SK-N-SH (cell line): ENCODE results near the gene NFKBIA. TPM values are rescaled to one million over a fixed set of nuclear protein-coding genes. Genes with fewer than 3 reads are reported as not detected.
A peak's percentile ranks its signal among the peaks of the same experiment; 100 is the strongest.

Experiments used
- CTCF ChIA-PET: fragments of 300-600, 350-600 bp; formaldehyde crosslinking; extraction: SDS; loops from one replicate; lab custom pipeline; 2021; lab: Yijun Ruan, JAX
- POLR2A ChIA-PET: fragments of 350-600 bp; sonication (Branson Sonifier 250); formaldehyde crosslinking; extraction: SDS; loops from one replicate; lab custom pipeline; 2020; ENCODE audit warnings: antibody characterized with exemption, inconsistent platforms; lab: Yijun Ruan, JAX
- DNase-seq: peaks from one replicate; pipeline ENCODE4 v3.0.0; 2012
- H2AFZ ChIP-seq: fragments of 200-600 bp; sonication (generic); 2 replicates; pipeline ENCODE4 v1.8.1; 2016; ENCODE audit warnings: antibody characterized with exemption, mild to moderate bottlenecking, low read depth
- H3F3A ChIP-seq: fragments of 200-600 bp; sonication (generic); replicated peaks from 2 replicates; pipeline ENCODE3; 2016; ENCODE audit warnings: antibody characterized with exemption, mild to moderate bottlenecking; ENCODE audit not compliant: insufficient read depth
- H3K27ac ChIP-seq, 2 experiments: fragments of 200-500 bp in 1 of 2; fragments of 200-600 bp in 1 of 2; sonication (Bioruptor generic) in 1 of 2; sonication (generic), shearing (Covaris generic) in 1 of 2; 2 replicates each; pipeline versions ENCODE4 v1.5.1 to v1.6.1; 2014 to 2016; ENCODE audit warnings: low read depth in 2 of 2, inconsistent platforms in 1 of 2, low read length in 1 of 2, mild to moderate bottlenecking in 1 of 2, mixed read lengths in 1 of 2
- H3K27me3 ChIP-seq: fragments of 200-600 bp; sonication (generic), shearing (Covaris generic); 2 replicates; pipeline ENCODE4 v1.6.1; 2016; ENCODE audit warnings: mixed run types; ENCODE audit not compliant: insufficient read depth
- H3K36me3 ChIP-seq, 2 experiments: fragments of 200-500 bp in 1 of 2; fragments of 200-600 bp in 1 of 2; sonication (Bioruptor generic) in 1 of 2; sonication (generic) in 1 of 2; replicated peaks in 1 of 2; 2 replicates each; pipeline versions ENCODE3 to v1.5.1; 2014 to 2016; ENCODE audit warnings: low read length in 1 of 2, mild to moderate bottlenecking in 1 of 2; ENCODE audit not compliant: insufficient read depth in 2 of 2, control insufficient read depth in 1 of 2
- H3K4me1 ChIP-seq, 2 experiments: fragments of 200-500 bp in 1 of 2; fragments of 200-600 bp in 1 of 2; sonication (Bioruptor generic) in 1 of 2; sonication (generic), shearing (Covaris generic) in 1 of 2; 2 replicates each; pipeline versions ENCODE4 v1.5.1 to v1.6.1; 2014 to 2016; ENCODE audit warnings: low read depth in 1 of 2, low read length in 1 of 2, mixed run types in 1 of 2; ENCODE audit not compliant: insufficient read depth in 2 of 2, control insufficient read depth in 1 of 2
- H3K4me2 ChIP-seq: fragments of 200-600 bp; sonication (generic), shearing (Covaris generic); 2 replicates; pipeline ENCODE4 v1.6.1; 2017; ENCODE audit warnings: mixed run types
- H3K4me3 ChIP-seq, 2 experiments: fragments of 200-500 bp in 1 of 2; fragments of 200-600 bp in 1 of 2; sonication (Bioruptor generic) in 1 of 2; sonication (generic), shearing (Covaris generic) in 1 of 2; 2 replicates each; pipeline versions ENCODE4 v1.5.1 to v1.8.1; 2014 to 2016; ENCODE audit warnings: low read depth in 2 of 2, inconsistent platforms in 1 of 2, low read length in 1 of 2, mild to moderate bottlenecking in 1 of 2, mixed read lengths in 1 of 2, moderate library complexity in 1 of 2
- H3K79me2 ChIP-seq: fragments of 200-600 bp; sonication (generic); 2 replicates; pipeline ENCODE4 v1.8.1; 2017; ENCODE audit warnings: mild to moderate bottlenecking; ENCODE audit not compliant: insufficient read depth
- H3K9ac ChIP-seq: fragments of 200-600 bp; sonication (generic); 2 replicates; pipeline ENCODE4 v1.6.1; 2017; ENCODE audit warnings: mixed run types
- H3K9me2 ChIP-seq: fragments of 200-600 bp; sonication (generic); 2 replicates; pipeline ENCODE4 v1.6.1; 2017; ENCODE audit warnings: mixed run types
- H3K9me3 ChIP-seq: fragments of 200-600 bp; sonication (generic); 2 replicates; pipeline ENCODE4 v1.6.1; 2017; ENCODE audit warnings: mixed run types, mild to moderate bottlenecking, moderate library complexity
- H4K20me1 ChIP-seq: fragments of 200-600 bp; sonication (generic); 2 replicates; pipeline ENCODE4 v1.6.1; 2017; ENCODE audit warnings: mild to moderate bottlenecking, mixed run types; ENCODE audit not compliant: insufficient read depth
- CHD2 ChIP-seq: fragments of 150-350 bp; IDR thresholded peaks from 2 replicates; pipeline ENCODE4 v1.6.1; 2018; ENCODE audit warnings: low read length; ENCODE audit not compliant: partially characterized antibody
- ELF1 ChIP-seq: IDR thresholded peaks from 2 replicates; pipeline ENCODE4 v1.4.0; 2012
- FOXJ3 ChIP-seq: sonication (generic); formaldehyde crosslinking; IDR thresholded peaks from 2 replicates; pipeline ENCODE4 v1.5.1; 2020; ENCODE audit warnings: mild to moderate bottlenecking, missing genetic modification reagents
- FOXM1 ChIP-seq: IDR thresholded peaks from 2 replicates; pipeline ENCODE4 v1.4.0; 2012; ENCODE audit warnings: low read depth, mild to moderate bottlenecking
- GATA2 ChIP-seq: sonication (generic); formaldehyde crosslinking; IDR thresholded peaks from 2 replicates; pipeline ENCODE4 v1.5.0; 2020; ENCODE audit warnings: mild to moderate bottlenecking, missing genetic modification reagents
- JUND ChIP-seq: IDR thresholded peaks from 2 replicates; pipeline ENCODE4 v1.4.0; 2012
- MAX ChIP-seq: IDR thresholded peaks from 2 replicates; pipeline ENCODE4 v1.4.0; 2012; ENCODE audit warnings: low read depth
- MEF2A ChIP-seq: IDR thresholded peaks from 2 replicates; pipeline ENCODE4 v1.4.0; 2012; ENCODE audit warnings: low read depth, borderline replicate concordance
- NRF1 ChIP-seq: IDR thresholded peaks from 2 replicates; pipeline ENCODE4 v1.6.1; 2012; ENCODE audit warnings: low read depth, mild to moderate bottlenecking, low read length
- POLR2AphosphoS5 ChIP-seq: IDR thresholded peaks from 2 replicates; pipeline ENCODE4 v1.6.1; 2012; ENCODE audit warnings: low read depth, low read length
- RAD21 ChIP-seq: IDR thresholded peaks from 2 replicates; pipeline ENCODE4 v1.6.1; 2012; ENCODE audit warnings: mild to moderate bottlenecking, low read length
- RCOR1 ChIP-seq: fragments of 150-350 bp; IDR thresholded peaks from 2 replicates; pipeline ENCODE4 v1.6.1; 2017; ENCODE audit warnings: antibody characterized with exemption, low read length
- REST ChIP-seq: IDR thresholded peaks from 2 replicates; pipeline ENCODE4 v1.6.1; 2012; ENCODE audit warnings: mild to moderate bottlenecking, low read depth, low read length, moderate library complexity
- RFX5 ChIP-seq: IDR thresholded peaks from 2 replicates; pipeline ENCODE4 v1.6.1; 2012; ENCODE audit warnings: mild to moderate bottlenecking, improper control_type of control experiment, low read length
- RXRA ChIP-seq: IDR thresholded peaks from 2 replicates; pipeline ENCODE4 v1.4.0; 2012; ENCODE audit warnings: low read depth, mild to moderate bottlenecking, borderline replicate concordance
- SIN3A ChIP-seq: IDR thresholded peaks from 2 replicates; pipeline ENCODE4 v1.6.1; 2012; ENCODE audit warnings: low read depth, mild to moderate bottlenecking, low read length, moderate library complexity, borderline replicate concordance
- SMC3 ChIP-seq: IDR thresholded peaks from 2 replicates; pipeline ENCODE4 v1.6.1; 2012; ENCODE audit warnings: low read depth, low read length, improper control_type of control experiment
- TAF1 ChIP-seq: IDR thresholded peaks from 2 replicates; pipeline ENCODE4 v1.6.1; 2012; ENCODE audit warnings: low read depth, mild to moderate bottlenecking, low read length, moderate library complexity, borderline replicate concordance
- TCF12 ChIP-seq: IDR thresholded peaks from 2 replicates; pipeline ENCODE4 v1.4.0; 2012
- TEAD4 ChIP-seq: IDR thresholded peaks from 2 replicates; pipeline ENCODE4 v1.4.0; 2012; ENCODE audit warnings: mild to moderate bottlenecking, borderline replicate concordance; ENCODE audit not compliant: insufficient read depth
- YY1 ChIP-seq: IDR thresholded peaks from 2 replicates; pipeline ENCODE4 v1.4.0; 2012; ENCODE audit warnings: low read depth, mild to moderate bottlenecking
- ZBTB33 ChIP-seq: IDR thresholded peaks from 2 replicates; pipeline ENCODE4 v1.4.0; 2012; ENCODE audit warnings: low read depth, borderline replicate concordance
- WGBS: methylation state at CpG from one replicate; pipeline ENCODE4 v1.1.6; 2017; ENCODE audit warnings: low lambda C conversion rate; 5-methylcytosine and 5-hydroxymethylcytosine counted together
- polyA plus RNA-seq, 3 experiments: library from polyadenylated mRNA; depleted of rRNA; stranded (reverse); fragments of >200 nt; gene quantifications; 2 replicates each; pipeline ENCODE4 v1.2.3, GENCODE V29; 2012
- TF ChIP-seq, protein P1 (sequence below): fragments of 200-600 bp; sonication (generic); IDR thresholded peaks from 2 replicates; pipeline ENCODE4 v1.6.1; 2017; ENCODE audit warnings: antibody characterized with exemption, mild to moderate bottlenecking, moderate library complexity
- TF ChIP-seq, protein P2 (sequence below): IDR thresholded peaks from 2 replicates; pipeline ENCODE4 v1.4.0; 2012; ENCODE audit warnings: low read depth, borderline replicate concordance

Gene NFKBIA
- polyA plus RNA-seq, 1 of the 3 experiments (the other 2 are of a cell fraction): 56.7 TPM

- Histone ChIP-seq H3K4me1 (peaks cover 25 to 33% of the 10 kb centered on the region in 2 experiments; a peak in 3 of 4 replicates), H3K4me2 (peak overlapping the region; percentile 96), H4K20me1 (peaks cover 30% of the 10 kb centered on the region), H3K9ac (peak overlapping the region; percentile 98), H3K36me3 (peaks cover 31 to 35% of the 10 kb centered on the region in 2 experiments), H3K79me2 (peaks cover 38% of the 10 kb centered on the region), H3K27me3 (no peaks in the 10 kb centered on the region), H3K27ac (peak overlapping the region; percentile 92 to 98), H3K4me3 (peak overlapping the region; percentile 85 to 87), H3K9me2 (no peaks in the 10 kb centered on the region), H3K9me3 (no peaks in the 10 kb centered on the region), H3F3A (peaks cover 41% of the 10 kb centered on the region), H2AFZ (no peak overlapping the region)
- ChIA-PET POLR2A (interaction anchor here (0.6 to 2.2 kb wide), 13 partner anchors 13 to 422 kb away, joined by 3 to 21 read pairs (median 4); partner anchors contain the start of genes BRMS1L, INSM2 and PSMA6), CTCF (interaction anchor here (0.8 to 3.5 kb wide), 14 partner anchors 9 to 422 kb away, joined by 3 to 26 read pairs (median 4); partner anchors contain the start of genes BRMS1L and INSM2)
- peak; percentile 97 for DNase-seq
- WGBS: 0% methylated on average over 8 of the region's 81 CpGs
- peak; percentile 25; the same call in 1 of the 2 replicates for TF ChIP-seq POLR2AphosphoS5
- no peak for TF ChIP-seq RAD21
- 0 out of 2 replicates have a peak, but pooled peaks have one; percentile 30 for TF ChIP-seq NRF1
- peak; percentile 69; the same call in 1 of the 2 replicates for TF ChIP-seq TEAD4
- peak; percentile 84 for TF ChIP-seq CHD2
- TF ChIP-seq TCF12: peak; percentile 57
- peak; percentile 59; the same call in 1 of the 2 replicates for TF ChIP-seq TAF1
- no peak for TF ChIP-seq SMC3
- TF ChIP-seq ELF1: 0 out of 2 replicates have a peak, but pooled peaks have one; percentile 16
- TF ChIP-seq, protein P1, sequence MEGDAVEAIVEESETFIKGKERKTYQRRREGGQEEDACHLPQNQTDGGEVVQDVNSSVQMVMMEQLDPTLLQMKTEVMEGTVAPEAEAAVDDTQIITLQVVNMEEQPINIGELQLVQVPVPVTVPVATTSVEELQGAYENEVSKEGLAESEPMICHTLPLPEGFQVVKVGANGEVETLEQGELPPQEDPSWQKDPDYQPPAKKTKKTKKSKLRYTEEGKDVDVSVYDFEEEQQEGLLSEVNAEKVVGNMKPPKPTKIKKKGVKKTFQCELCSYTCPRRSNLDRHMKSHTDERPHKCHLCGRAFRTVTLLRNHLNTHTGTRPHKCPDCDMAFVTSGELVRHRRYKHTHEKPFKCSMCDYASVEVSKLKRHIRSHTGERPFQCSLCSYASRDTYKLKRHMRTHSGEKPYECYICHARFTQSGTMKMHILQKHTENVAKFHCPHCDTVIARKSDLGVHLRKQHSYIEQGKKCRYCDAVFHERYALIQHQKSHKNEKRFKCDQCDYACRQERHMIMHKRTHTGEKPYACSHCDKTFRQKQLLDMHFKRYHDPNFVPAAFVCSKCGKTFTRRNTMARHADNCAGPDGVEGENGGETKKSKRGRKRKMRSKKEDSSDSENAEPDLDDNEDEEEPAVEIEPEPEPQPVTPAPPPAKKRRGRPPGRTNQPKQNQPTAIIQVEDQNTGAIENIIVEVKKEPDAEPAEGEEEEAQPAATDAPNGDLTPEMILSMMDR: no peak
- TF ChIP-seq REST: 0 out of 2 replicates have a peak, but pooled peaks have one; percentile 35
- TF ChIP-seq MEF2A: peak; percentile 61; the same call in 1 of the 2 replicates
- TF ChIP-seq RFX5: no peak
- TF ChIP-seq RCOR1: peak; percentile 17; the same call in 1 of the 2 replicates
- peak; percentile 45; the same call in 1 of the 2 replicates for TF ChIP-seq FOXM1
- TF ChIP-seq ZBTB33: peak; percentile 65; the same call in 1 of the 2 replicates
- peak; percentile 35; the same call in 1 of the 2 replicates for TF ChIP-seq SIN3A
- TF ChIP-seq FOXJ3 (CRISPR knock-in tag): no peak
- peak; percentile 81; the same call in 1 of the 2 replicates for TF ChIP-seq RXRA
- TF ChIP-seq, protein P2, sequence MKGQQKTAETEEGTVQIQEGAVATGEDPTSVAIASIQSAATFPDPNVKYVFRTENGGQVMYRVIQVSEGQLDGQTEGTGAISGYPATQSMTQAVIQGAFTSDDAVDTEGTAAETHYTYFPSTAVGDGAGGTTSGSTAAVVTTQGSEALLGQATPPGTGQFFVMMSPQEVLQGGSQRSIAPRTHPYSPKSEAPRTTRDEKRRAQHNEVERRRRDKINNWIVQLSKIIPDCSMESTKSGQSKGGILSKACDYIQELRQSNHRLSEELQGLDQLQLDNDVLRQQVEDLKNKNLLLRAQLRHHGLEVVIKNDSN: no peak
- TF ChIP-seq GATA2 (CRISPR knock-in tag): no peak
- peak; percentile 81 for TF ChIP-seq MAX
- no peak for TF ChIP-seq JUND
- peak; percentile 33; the same call in 1 of the 2 replicates for TF ChIP-seq YY1
Measured at GRCh38 chr14:35403603-35404448, 723 bp downstream of the NFKBIA start.
